CD4-positive, alpha-beta memory T cell (primary cell): ENCODE measurements around the gene ROBO1. TPM values are rescaled to one million over a fixed set of nuclear protein-coding genes. Genes with fewer than 3 reads are reported as not detected.

Source experiments
- CTCF ChIA-PET: fragments of 350-600 bp; sonication (Branson Sonifier 250); formaldehyde crosslinking; loops from one replicate; lab custom pipeline; 2021; ENCODE audit warnings: inconsistent platforms; ENCODE audit not compliant: partially characterized antibody; lab: Charles Lee
- POLR2A ChIA-PET: fragments of 350-600 bp; sonication (Branson Sonifier 250); formaldehyde crosslinking; loops from one replicate; lab custom pipeline; 2021; ENCODE audit not compliant: partially characterized antibody; lab: Charles Lee
- DNase-seq, 5 donors: peaks; one replicate each; pipeline versions ENCODE4 v3.0.0 to v3.0.0-alpha.2; 2020 to 2022; ENCODE audit warnings: mixed read lengths in 1 of 5
- H3K27ac ChIP-seq: one replicate; pipeline ENCODE4 v1.7.0; 2013; ENCODE audit warnings: low read depth, low read length
- H3K27me3 ChIP-seq: 2 replicates; pipeline ENCODE4 v1.7.0; 2013; ENCODE audit warnings: mild to moderate bottlenecking, low read length, moderate library complexity; ENCODE audit not compliant: insufficient read depth
- H3K36me3 ChIP-seq: 2 replicates; pipeline ENCODE4 v1.7.0; 2013; ENCODE audit warnings: mild to moderate bottlenecking, low read length, moderate library complexity; ENCODE audit not compliant: insufficient read depth
- H3K4me1 ChIP-seq: 2 replicates; pipeline ENCODE4 v1.7.0; 2013; ENCODE audit warnings: mild to moderate bottlenecking, low read length, moderate library complexity; ENCODE audit not compliant: insufficient read depth
- H3K4me3 ChIP-seq, 2 donors: one replicate each; pipeline ENCODE4 v1.7.0; 2013; ENCODE audit warnings: low read length in 2 of 2, mild to moderate bottlenecking in 1 of 2
- H3K9me3 ChIP-seq, 2 donors: one replicate each; pipeline ENCODE4 v1.7.0; 2013; ENCODE audit warnings: low read length in 2 of 2, control low read depth in 1 of 2; ENCODE audit not compliant: control insufficient read depth in 1 of 2
- H3K27ac Mint-ChIP-seq, 7 donors: one replicate each; pipeline ENCODE4 v1.8.0; 2020 to 2021; ENCODE audit warnings: mixed read lengths in 7 of 7, mild to moderate bottlenecking in 6 of 7, inconsistent platforms in 3 of 7, moderate library complexity in 3 of 7
- H3K27me3 Mint-ChIP-seq, 2 donors: one replicate each; pipeline ENCODE4 v1.8.0; 2020 to 2021; ENCODE audit warnings: mixed read lengths in 2 of 2
- H3K36me3 Mint-ChIP-seq, 2 donors: one replicate each; pipeline ENCODE4 v1.8.0; 2020 to 2021; ENCODE audit warnings: mixed read lengths in 2 of 2, inconsistent platforms in 1 of 2, mild to moderate bottlenecking in 1 of 2
- H3K4me1 Mint-ChIP-seq, 4 donors: one replicate each; pipeline ENCODE4 v1.8.0; 2020 to 2021; ENCODE audit warnings: mixed read lengths in 4 of 4, mild to moderate bottlenecking in 1 of 4
- H3K4me3 Mint-ChIP-seq, 8 donors: one replicate each; pipeline ENCODE4 v1.8.0; 2020 to 2021; ENCODE audit warnings: mixed read lengths in 8 of 8, mild to moderate bottlenecking in 7 of 8, moderate library complexity in 6 of 8, inconsistent platforms in 3 of 8
- H3K9me3 Mint-ChIP-seq, 8 donors: one replicate each; pipeline ENCODE4 v1.8.0; 2020 to 2021; ENCODE audit warnings: mixed read lengths in 8 of 8, mild to moderate bottlenecking in 5 of 8, inconsistent platforms in 3 of 8, moderate library complexity in 1 of 8
- intact Hi-C: fragments of 100-400 bp; cut with micrococcal nuclease; formaldehyde crosslinking; loops from one replicate; pipeline ENCODE4 v1.15.1; 2023
- polyA plus RNA-seq, 2 donors: library from polyadenylated mRNA; unstranded; fragments of 300-500 nt; fragmentation: Illumina TruSeq; gene quantifications; one replicate each; pipeline ENCODE4 v1.2.3, GENCODE V29; 2021
- total RNA-seq, 2 experiments: library from RNA; stranded (reverse); gene quantifications; one replicate each; pipeline ENCODE4 v1.2.3, GENCODE V29; 2021

Gene ROBO1
- total and polyA plus RNA-seq, 4 experiments from 2014 or later, result not detected

DNA sequence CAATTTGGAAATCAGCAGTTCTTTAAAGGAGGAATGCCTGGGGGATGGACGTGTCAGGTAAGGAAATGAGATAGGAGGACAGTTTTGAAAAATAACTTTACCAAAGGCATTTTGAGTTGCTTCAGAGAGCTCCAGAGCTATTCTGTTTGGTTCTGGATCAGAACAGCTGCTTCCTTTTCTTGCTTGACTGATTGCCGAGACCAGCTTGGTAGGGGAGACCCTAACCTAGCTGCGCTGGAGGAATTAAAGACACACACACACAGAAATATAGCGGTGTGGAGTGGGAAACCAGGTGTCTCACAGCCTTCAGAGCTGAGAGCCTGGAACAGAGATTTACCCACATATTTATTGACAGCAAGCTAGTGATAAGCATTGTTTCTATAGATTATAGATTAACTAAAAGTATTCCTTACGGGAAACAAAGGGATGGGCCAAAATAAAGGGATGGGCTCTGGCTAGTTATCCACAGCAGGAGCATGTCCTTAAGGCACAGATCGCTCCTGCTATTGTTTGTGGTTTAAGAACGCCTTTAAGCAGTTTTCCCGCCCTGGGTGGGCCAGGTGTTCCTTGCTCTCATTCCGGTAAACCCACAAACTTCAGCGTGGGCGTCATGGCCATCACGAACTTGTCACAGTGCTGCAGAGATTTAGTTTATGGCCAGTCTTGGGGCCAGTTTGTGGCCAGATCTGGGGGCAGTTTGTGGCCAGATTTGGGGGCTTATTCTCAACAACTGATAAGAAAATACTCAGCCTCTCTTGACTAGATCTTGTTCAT, 556.0 kb downstream of the ROBO1 start:
- ChIA-PET CTCF (no interaction called here), POLR2A (no interaction called here)
- peaks cover 2 to 33% (median 9%) of the 10 kb centered on the region in 8 donors for H3K9me3 Mint-ChIP-seq
- no peak overlapping the region for H3K27ac Mint-ChIP-seq
- H3K27me3 Mint-ChIP-seq, result no peaks in the 10 kb centered on the region
- no peak overlapping the region for H3K27ac ChIP-seq
- no peaks in the 10 kb centered on the region for H3K27me3 ChIP-seq
- H3K4me3 Mint-ChIP-seq, result no peak overlapping the region
- H3K4me3 ChIP-seq, result no peak overlapping the region
- DNase-seq, result no peak
- peaks cover 0 to 4% of the 10 kb centered on the region in 2 donors for H3K9me3 ChIP-seq
- H3K36me3 ChIP-seq, result no peaks in the 10 kb centered on the region
- intact Hi-C loops, result no loop called here
- H3K4me1 ChIP-seq, result no peaks in the 10 kb centered on the region
- H3K4me1 Mint-ChIP-seq, result no peaks in the 10 kb centered on the region
- no peaks in the 10 kb centered on the region for H3K36me3 Mint-ChIP-seq

DNA sequence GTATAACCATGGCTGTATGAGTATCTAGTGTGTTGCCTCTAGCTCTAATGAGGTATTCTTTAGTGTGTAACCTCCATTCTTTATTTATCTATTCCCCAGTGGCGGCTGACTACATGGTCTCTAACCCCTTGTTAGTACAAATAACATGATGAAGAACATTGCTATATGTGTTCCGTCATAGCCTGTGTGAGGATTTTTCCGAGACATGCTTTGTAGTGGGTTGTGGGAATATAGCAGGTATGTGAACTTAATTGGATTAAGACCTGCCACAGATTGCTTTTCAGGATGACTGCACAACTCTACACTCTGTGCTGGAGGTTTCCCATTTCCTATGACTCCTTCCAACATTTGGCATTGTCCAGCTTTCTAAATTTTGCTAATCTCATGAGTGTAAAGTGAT, 563.4 kb downstream of the ROBO1 start:
- H3K4me1 ChIP-seq, result no peaks in the 10 kb centered on the region
- no peaks in the 10 kb centered on the region for H3K27me3 ChIP-seq
- no peaks in the 10 kb centered on the region for H3K9me3 ChIP-seq
- H3K36me3 ChIP-seq, result no peaks in the 10 kb centered on the region
- intact Hi-C loops, result no loop called here
- peaks cover 2 to 26% (median 9%) of the 10 kb centered on the region in 8 donors for H3K9me3 Mint-ChIP-seq
- no peak overlapping the region for H3K4me3 ChIP-seq
- no peaks in the 10 kb centered on the region for H3K36me3 Mint-ChIP-seq
- no peak overlapping the region for H3K27ac ChIP-seq
- H3K4me1 Mint-ChIP-seq, result no peaks in the 10 kb centered on the region
- no peaks in the 10 kb centered on the region for H3K27me3 Mint-ChIP-seq
- no peak overlapping the region for H3K4me3 Mint-ChIP-seq
- DNase-seq, result no peak
- H3K27ac Mint-ChIP-seq, result no peak overlapping the region
- ChIA-PET CTCF (no interaction called here), POLR2A (no interaction called here)

DNA sequence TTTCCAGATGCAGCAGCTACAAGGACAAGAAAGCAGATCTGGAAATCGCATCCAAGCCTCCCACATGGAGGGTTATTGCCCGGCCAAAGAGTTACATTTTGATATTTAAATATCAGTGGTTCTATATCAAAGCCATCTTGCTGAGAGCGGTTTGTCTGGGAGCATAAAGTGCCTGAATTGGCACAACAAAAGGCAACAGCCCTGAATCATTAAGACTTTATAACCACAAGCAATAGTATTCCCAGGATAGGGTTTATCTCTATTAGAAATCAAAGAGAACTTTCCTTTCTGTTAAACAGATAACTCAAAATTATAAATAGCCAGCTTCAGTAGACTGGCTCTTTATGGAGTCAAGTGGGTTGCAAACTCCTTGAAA, 564.7 kb downstream of the ROBO1 start:
- no peak overlapping the region for H3K27ac ChIP-seq
- H3K36me3 ChIP-seq, result no peaks in the 10 kb centered on the region
- no peaks in the 10 kb centered on the region for H3K27me3 ChIP-seq
- H3K4me3 ChIP-seq, result no peak overlapping the region
- Mint-ChIP-seq H3K27me3 (no peaks in the 10 kb centered on the region), H3K4me3 (no peak overlapping the region), H3K36me3 (no peaks in the 10 kb centered on the region), H3K27ac (no peak overlapping the region), H3K9me3 (peaks cover 2 to 25% (median 11%) of the 10 kb centered on the region in 8 donors), H3K4me1 (no peaks in the 10 kb centered on the region)
- H3K9me3 ChIP-seq, result no peaks in the 10 kb centered on the region
- DNase-seq, result no peak
- CTCF ChIA-PET, result no interaction called here
- POLR2A ChIA-PET, result no interaction called here
- no peaks in the 10 kb centered on the region for H3K4me1 ChIP-seq
- intact Hi-C loops, result no loop called here

DNA sequence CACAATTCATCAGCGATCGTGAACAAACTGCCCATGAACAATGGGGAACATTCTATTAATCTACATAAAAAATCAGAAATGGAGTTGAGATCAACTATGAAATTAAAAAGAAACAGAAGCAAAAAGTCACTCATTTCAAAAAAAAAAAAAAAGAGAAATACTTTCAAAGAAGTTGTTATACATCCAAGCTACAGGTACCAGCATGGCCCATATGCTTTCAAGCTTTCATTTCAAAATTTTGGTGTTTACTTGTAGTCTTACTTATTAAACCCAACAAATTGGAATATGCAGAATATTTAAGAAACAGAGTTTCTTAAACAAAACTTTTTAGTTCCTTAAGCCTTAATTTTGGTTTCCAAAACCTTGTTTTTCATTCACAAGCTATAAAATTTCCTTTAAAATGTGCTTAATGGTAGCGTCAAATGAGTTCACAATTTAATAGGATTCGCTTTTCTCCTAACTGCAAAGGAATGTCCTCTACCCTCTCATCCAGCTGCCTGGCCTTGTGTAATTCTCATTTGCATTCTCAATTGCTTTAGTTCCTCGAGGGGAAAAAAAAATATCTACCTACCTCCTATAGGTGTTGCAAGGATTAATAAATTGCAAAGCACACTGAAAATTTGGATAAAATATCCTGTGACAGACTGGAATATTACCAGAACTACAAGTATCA, 565.2 kb downstream of the ROBO1 start:
- Mint-ChIP-seq H3K4me3 (no peak overlapping the region), H3K36me3 (no peaks in the 10 kb centered on the region), H3K27me3 (no peaks in the 10 kb centered on the region), H3K4me1 (no peaks in the 10 kb centered on the region), H3K27ac (no peak overlapping the region), H3K9me3 (peaks cover 2 to 26% (median 11%) of the 10 kb centered on the region in 8 donors)
- DNase-seq, result no peak
- no peak overlapping the region for H3K4me3 ChIP-seq
- POLR2A ChIA-PET, result no interaction called here
- no peaks in the 10 kb centered on the region for H3K4me1 ChIP-seq
- no peak overlapping the region for H3K27ac ChIP-seq
- CTCF ChIA-PET, result no interaction called here
- H3K9me3 ChIP-seq, result no peaks in the 10 kb centered on the region
- H3K36me3 ChIP-seq, result no peaks in the 10 kb centered on the region
- H3K27me3 ChIP-seq, result no peaks in the 10 kb centered on the region
- intact Hi-C loops, result no loop called here

DNA sequence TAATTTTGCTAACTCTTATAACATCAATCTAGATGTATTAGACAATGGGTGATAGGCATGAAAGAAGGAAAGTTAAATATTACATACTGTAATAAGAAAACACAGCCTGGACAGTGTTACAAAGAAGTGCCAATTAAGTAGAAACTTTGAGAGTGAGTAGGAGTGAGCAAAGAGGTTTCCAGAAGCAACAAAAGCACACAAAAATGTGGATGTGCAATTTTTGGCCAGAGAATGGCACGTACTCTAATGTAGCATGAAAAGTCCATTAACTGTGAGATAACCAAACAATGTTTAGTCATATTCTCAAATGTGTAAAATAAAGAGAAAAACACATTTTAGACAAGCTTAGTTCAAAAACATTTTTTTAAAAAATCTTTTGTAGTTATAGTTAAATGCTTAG, 567.3 kb downstream of the ROBO1 start:
- no peaks in the 10 kb centered on the region for H3K4me1 ChIP-seq
- Mint-ChIP-seq H3K9me3 (peaks cover 2 to 28% (median 16%) of the 10 kb centered on the region in 8 donors), H3K27ac (no peak overlapping the region), H3K4me1 (no peaks in the 10 kb centered on the region), H3K36me3 (no peaks in the 10 kb centered on the region), H3K4me3 (no peak overlapping the region), H3K27me3 (no peaks in the 10 kb centered on the region)
- no peak overlapping the region for H3K4me3 ChIP-seq
- no peaks in the 10 kb centered on the region for H3K9me3 ChIP-seq
- intact Hi-C loops, result no loop called here
- no peaks in the 10 kb centered on the region for H3K36me3 ChIP-seq
- ChIA-PET CTCF (no interaction called here), POLR2A (no interaction called here)
- no peak overlapping the region for H3K27ac ChIP-seq
- no peak for DNase-seq
- no peaks in the 10 kb centered on the region for H3K27me3 ChIP-seq

DNA sequence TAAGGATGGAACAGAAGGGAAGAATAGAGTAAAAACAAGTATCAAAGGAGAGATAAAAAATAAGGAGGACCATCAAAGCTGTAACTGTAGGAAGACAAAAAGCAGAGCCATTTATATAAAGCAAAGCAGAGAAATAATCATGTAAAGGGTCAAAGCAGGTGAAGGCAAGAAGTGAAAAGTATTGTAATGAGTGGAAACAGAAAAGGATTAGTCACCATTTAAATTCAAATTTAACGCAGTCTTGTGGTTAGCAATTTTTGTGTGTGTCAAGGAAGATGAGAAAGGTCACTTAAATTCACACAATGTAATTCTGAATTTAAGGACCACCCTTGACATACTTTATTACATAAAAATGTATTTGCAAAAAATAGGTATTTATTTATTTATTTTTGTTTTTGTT, 567.8 kb downstream of the ROBO1 start:
- CTCF ChIA-PET, result no interaction called here
- Mint-ChIP-seq H3K27ac (no peak overlapping the region), H3K4me1 (no peaks in the 10 kb centered on the region), H3K4me3 (no peak overlapping the region), H3K9me3 (peaks cover 2 to 28% (median 16%) of the 10 kb centered on the region in 8 donors), H3K27me3 (no peaks in the 10 kb centered on the region), H3K36me3 (no peaks in the 10 kb centered on the region)
- POLR2A ChIA-PET, result no interaction called here
- Histone ChIP-seq H3K9me3 (no peaks in the 10 kb centered on the region), H3K27me3 (no peaks in the 10 kb centered on the region), H3K4me3 (no peak overlapping the region), H3K27ac (no peak overlapping the region), H3K4me1 (no peaks in the 10 kb centered on the region), H3K36me3 (no peaks in the 10 kb centered on the region)
- intact Hi-C loops, result no loop called here
- no peak for DNase-seq

DNA sequence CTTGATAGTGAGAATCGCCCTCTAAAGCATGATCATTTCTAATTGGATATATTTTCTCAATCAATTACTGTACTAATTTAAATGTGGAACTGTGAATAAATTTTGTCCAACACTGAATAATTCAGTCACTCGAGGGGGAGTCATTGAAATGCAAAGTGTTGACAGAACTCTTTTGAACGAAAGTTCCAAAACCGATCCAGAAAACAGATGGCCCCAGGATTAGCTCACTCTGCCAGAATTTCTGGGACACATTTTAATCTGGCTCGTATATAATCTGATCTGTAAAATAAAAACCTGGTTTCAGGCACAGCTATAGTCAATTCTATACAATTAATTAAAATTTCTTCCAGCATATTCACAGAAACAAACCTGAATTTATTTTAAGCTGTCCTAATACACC, 580.4 kb downstream of the ROBO1 start:
- Mint-ChIP-seq H3K27ac (no peak overlapping the region), H3K36me3 (no peaks in the 10 kb centered on the region), H3K4me3 (no peak overlapping the region), H3K9me3 (peaks cover under 1 to 16% (median 10%) of the 10 kb centered on the region in 8 donors), H3K4me1 (no peaks in the 10 kb centered on the region), H3K27me3 (no peaks in the 10 kb centered on the region)
- no peak overlapping the region for H3K27ac ChIP-seq
- CTCF ChIA-PET, result no interaction called here
- peaks cover 0 to 3% of the 10 kb centered on the region in 2 donors for H3K9me3 ChIP-seq
- DNase-seq, result no peak
- POLR2A ChIA-PET, result no interaction called here
- H3K4me1 ChIP-seq, result no peaks in the 10 kb centered on the region
- H3K36me3 ChIP-seq, result no peaks in the 10 kb centered on the region
- H3K27me3 ChIP-seq, result no peaks in the 10 kb centered on the region
- no peak overlapping the region for H3K4me3 ChIP-seq
- intact Hi-C loops, result no loop called here
